ENCODE data around the gene FAM180A. TPM values are rescaled to one million over a fixed set of nuclear protein-coding genes. Genes with fewer than 3 reads are reported as not detected.

FAM180A gene
- total RNA-seq, 1 experiment from 2014 or later, result not detected

DNA sequence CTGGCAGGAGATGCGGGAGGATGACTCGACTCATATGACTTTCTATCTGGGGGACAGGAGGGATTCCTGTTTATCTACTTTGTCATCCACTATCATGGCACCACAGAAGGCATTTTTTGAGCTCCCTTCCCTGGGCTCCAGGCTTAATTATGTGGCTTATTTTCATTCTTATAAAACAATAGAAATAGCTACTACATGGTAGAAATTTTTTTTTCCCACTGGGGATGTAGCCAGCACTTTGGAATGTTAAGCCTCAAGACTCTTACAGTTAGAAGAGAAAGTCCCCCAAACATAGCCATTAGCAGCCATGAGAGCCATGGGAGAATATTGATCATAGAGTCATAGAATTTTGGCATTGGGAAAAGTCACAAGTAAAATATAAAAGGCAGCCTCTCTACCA is 14.6 kb upstream of the FAM180A start:
- TF ChIP-seq TCF7L2 (IDR thresholded peaks at IDR 0.05; ENCODE audit: low read depth, low read length), result no peak
- TF ChIP-seq SIN3A (IDR thresholded peaks at IDR 0.05; ENCODE audit: borderline replicate concordance, insufficient read depth, low read depth, low read length), result no peak
- no peak for TF ChIP-seq POLR2AphosphoS5 (IDR thresholded peaks at IDR 0.05; ENCODE audit: low read depth, low read length)
- TF ChIP-seq, protein P1, sequence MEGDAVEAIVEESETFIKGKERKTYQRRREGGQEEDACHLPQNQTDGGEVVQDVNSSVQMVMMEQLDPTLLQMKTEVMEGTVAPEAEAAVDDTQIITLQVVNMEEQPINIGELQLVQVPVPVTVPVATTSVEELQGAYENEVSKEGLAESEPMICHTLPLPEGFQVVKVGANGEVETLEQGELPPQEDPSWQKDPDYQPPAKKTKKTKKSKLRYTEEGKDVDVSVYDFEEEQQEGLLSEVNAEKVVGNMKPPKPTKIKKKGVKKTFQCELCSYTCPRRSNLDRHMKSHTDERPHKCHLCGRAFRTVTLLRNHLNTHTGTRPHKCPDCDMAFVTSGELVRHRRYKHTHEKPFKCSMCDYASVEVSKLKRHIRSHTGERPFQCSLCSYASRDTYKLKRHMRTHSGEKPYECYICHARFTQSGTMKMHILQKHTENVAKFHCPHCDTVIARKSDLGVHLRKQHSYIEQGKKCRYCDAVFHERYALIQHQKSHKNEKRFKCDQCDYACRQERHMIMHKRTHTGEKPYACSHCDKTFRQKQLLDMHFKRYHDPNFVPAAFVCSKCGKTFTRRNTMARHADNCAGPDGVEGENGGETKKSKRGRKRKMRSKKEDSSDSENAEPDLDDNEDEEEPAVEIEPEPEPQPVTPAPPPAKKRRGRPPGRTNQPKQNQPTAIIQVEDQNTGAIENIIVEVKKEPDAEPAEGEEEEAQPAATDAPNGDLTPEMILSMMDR (IDR thresholded peaks at IDR 0.05), result no peak
- TF ChIP-seq, protein P2, sequence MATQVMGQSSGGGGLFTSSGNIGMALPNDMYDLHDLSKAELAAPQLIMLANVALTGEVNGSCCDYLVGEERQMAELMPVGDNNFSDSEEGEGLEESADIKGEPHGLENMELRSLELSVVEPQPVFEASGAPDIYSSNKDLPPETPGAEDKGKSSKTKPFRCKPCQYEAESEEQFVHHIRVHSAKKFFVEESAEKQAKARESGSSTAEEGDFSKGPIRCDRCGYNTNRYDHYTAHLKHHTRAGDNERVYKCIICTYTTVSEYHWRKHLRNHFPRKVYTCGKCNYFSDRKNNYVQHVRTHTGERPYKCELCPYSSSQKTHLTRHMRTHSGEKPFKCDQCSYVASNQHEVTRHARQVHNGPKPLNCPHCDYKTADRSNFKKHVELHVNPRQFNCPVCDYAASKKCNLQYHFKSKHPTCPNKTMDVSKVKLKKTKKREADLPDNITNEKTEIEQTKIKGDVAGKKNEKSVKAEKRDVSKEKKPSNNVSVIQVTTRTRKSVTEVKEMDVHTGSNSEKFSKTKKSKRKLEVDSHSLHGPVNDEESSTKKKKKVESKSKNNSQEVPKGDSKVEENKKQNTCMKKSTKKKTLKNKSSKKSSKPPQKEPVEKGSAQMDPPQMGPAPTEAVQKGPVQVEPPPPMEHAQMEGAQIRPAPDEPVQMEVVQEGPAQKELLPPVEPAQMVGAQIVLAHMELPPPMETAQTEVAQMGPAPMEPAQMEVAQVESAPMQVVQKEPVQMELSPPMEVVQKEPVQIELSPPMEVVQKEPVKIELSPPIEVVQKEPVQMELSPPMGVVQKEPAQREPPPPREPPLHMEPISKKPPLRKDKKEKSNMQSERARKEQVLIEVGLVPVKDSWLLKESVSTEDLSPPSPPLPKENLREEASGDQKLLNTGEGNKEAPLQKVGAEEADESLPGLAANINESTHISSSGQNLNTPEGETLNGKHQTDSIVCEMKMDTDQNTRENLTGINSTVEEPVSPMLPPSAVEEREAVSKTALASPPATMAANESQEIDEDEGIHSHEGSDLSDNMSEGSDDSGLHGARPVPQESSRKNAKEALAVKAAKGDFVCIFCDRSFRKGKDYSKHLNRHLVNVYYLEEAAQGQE (IDR thresholded peaks at IDR 0.05; ENCODE audit: insufficient read depth in 1 of 2, low read depth in 2 of 2, low read length in 1 of 2), result no peak
- Histone ChIP-seq H3K4me1 (ENCODE audit: control insufficient read depth, insufficient read depth, low read length) (no peaks in the 10 kb centered on the region), H3K27ac (ENCODE audit: low read length) (no peak overlapping the region), H3K4me3 (ENCODE audit: low read depth in 2 of 2, low read length in 2 of 2) (no peak overlapping the region), H3K36me3 (ENCODE audit: control insufficient read depth, insufficient read depth, low read length) (no peaks in the 10 kb centered on the region), H3K9me3 (ENCODE audit: control insufficient read depth, insufficient read depth, low read depth, low read length) (no peaks in the 10 kb centered on the region), H3K27me3 (ENCODE audit: control insufficient read depth, insufficient read depth, low read length) (peaks cover 9% of the 10 kb centered on the region)
- in situ Hi-C loops (cut with HindIII; ENCODE audit: low pct_unique_long_range_greater_than_20kb, low sequenced_read_pairs) (no loop called here), intact Hi-C loops (cut with micrococcal nuclease; ENCODE audit: unreplicated experiment) (no loop called here)
- ATAC-seq (no peak), DNase-seq (ENCODE audit: low read depth, low spot score) (no peak)
- no TSS peak for BruUV-seq (replicated peaks)
- ChIA-PET CTCF (no interaction called here), POLR2A (no interaction called here)

- BruUV-seq (replicated peaks), result no TSS peak
- Histone ChIP-seq H3K9me3 (ENCODE audit: control insufficient read depth, insufficient read depth, low read depth, low read length) (no peaks in the 10 kb centered on the region), H3K4me3 (ENCODE audit: low read depth in 2 of 2, low read length in 2 of 2) (no peak overlapping the region), H3K27me3 (ENCODE audit: control insufficient read depth, insufficient read depth, low read length) (peaks cover 10% of the 10 kb centered on the region), H3K27ac (ENCODE audit: low read length) (no peak overlapping the region), H3K36me3 (ENCODE audit: control insufficient read depth, insufficient read depth, low read length) (no peaks in the 10 kb centered on the region), H3K4me1 (ENCODE audit: control insufficient read depth, insufficient read depth, low read length) (no peaks in the 10 kb centered on the region)
- peak; percentile 68; the same call in 1 of the 2 replicates for ATAC-seq
- in situ Hi-C loops (cut with HindIII; ENCODE audit: low pct_unique_long_range_greater_than_20kb, low sequenced_read_pairs), result no loop called here
- intact Hi-C loops (cut with micrococcal nuclease; ENCODE audit: unreplicated experiment), result no loop called here
- no peak for DNase-seq (ENCODE audit: low read depth, low spot score)
- POLR2A ChIA-PET, result no interaction called here
- TF ChIP-seq TCF7L2 (IDR thresholded peaks at IDR 0.05; ENCODE audit: low read depth, low read length) (no peak), SIN3A (IDR thresholded peaks at IDR 0.05; ENCODE audit: borderline replicate concordance, insufficient read depth, low read depth, low read length) (no peak), POLR2AphosphoS5 (IDR thresholded peaks at IDR 0.05; ENCODE audit: low read depth, low read length) (no peak)
- TF ChIP-seq, protein P2 (IDR thresholded peaks at IDR 0.05; ENCODE audit: insufficient read depth in 1 of 2, low read depth in 2 of 2, low read length in 1 of 2), result no peak
- TF ChIP-seq, protein P1 (IDR thresholded peaks at IDR 0.05), result no peak
- CTCF ChIA-PET, result no interaction called here
Observed at GRCh38 chr7:135761751-135762488, 13.3 kb upstream of the FAM180A start.

Measured in Panc1 (cell line).